Aorta (tissue), 5 donors: Measurements from ENCODE around the gene DAPK3. TPM values are rescaled to one million over a fixed set of nuclear protein-coding genes. Genes with fewer than 3 reads are reported as not detected.

Experiments
- ATAC-seq: fragments of 200-7000 bp; cut with Tn5 transposase; one replicate; pipeline ENCODE4 v1.9.1; 2022; ENCODE audit warnings: moderate library complexity; ENCODE audit not compliant: low FRiP score
- DNase-seq, 2 donors: peaks; one replicate each; pipeline ENCODE4 v3.0.0-alpha.2; 2020
- H3K27ac ChIP-seq, 2 donors: one replicate each; pipeline ENCODE4 v1.5.1; 2013; ENCODE audit warnings: low read length in 2 of 2, mild to moderate bottlenecking in 2 of 2, moderate library complexity in 2 of 2, control low read depth in 1 of 2, inconsistent platforms in 1 of 2, low read depth in 1 of 2
- H3K27me3 ChIP-seq, 2 donors: one replicate each; pipeline ENCODE4 v1.6.1; 2013; ENCODE audit warnings: control low read depth in 1 of 2, low read length in 1 of 2, mild to moderate bottlenecking in 1 of 2, moderate library complexity in 1 of 2; ENCODE audit not compliant: insufficient read depth in 2 of 2, control insufficient read depth in 1 of 2
- H3K36me3 ChIP-seq, 2 donors: one replicate each; pipeline ENCODE4 v1.6.1; 2013; ENCODE audit warnings: control low read depth in 1 of 2, low read length in 1 of 2, mild to moderate bottlenecking in 1 of 2; ENCODE audit not compliant: insufficient read depth in 2 of 2, control insufficient read depth in 1 of 2
- H3K4me1 ChIP-seq, 2 donors: one replicate each; pipeline ENCODE4 v1.6.1; 2013; ENCODE audit warnings: low read length in 2 of 2, control low read depth in 1 of 2, mild to moderate bottlenecking in 1 of 2, moderate library complexity in 1 of 2; ENCODE audit not compliant: insufficient read depth in 2 of 2, control insufficient read depth in 1 of 2
- H3K4me3 ChIP-seq, 2 donors: one replicate each; pipeline ENCODE4 v1.5.1; 2013; ENCODE audit warnings: low read length in 2 of 2, control low read depth in 1 of 2, mild to moderate bottlenecking in 1 of 2
- H3K9me3 ChIP-seq: one replicate; pipeline ENCODE4 v1.6.1; 2013; ENCODE audit warnings: mild to moderate bottlenecking, low read length; ENCODE audit not compliant: control insufficient read depth
- WGBS, 2 donors: extraction: QIAGEN DNeasy Blood & Tissue Kit; methylation state at CpG; one replicate each; pipeline ENCODE4 v1.1.7; 2013; 5-methylcytosine and 5-hydroxymethylcytosine counted together
- intact Hi-C, 2 donors: fragments of 100-400 bp; cut with DNase I; formaldehyde crosslinking; loops; one replicate each; pipeline versions ENCODE4 v1.14.2 to v1.15.0; 2022
- polyA plus RNA-seq, 2 donors: library from polyadenylated mRNA; stranded (reverse); fragments of 200-250 nt; gene quantifications; one replicate each; pipeline ENCODE4 v1.2.3, GENCODE V29; 2013
- total RNA-seq, 2 donors: library from RNA; stranded (reverse); fragmentation: NEBNext Ultra II Directional; extraction: Animal tissue kit (Norgen Biotek cat#: 25700); gene quantifications; one replicate each; pipeline ENCODE4 v1.2.1, GENCODE V29; 2021
- donor health status: healthy with polysubstance abuse.
- donor health status: Bipolar disorder and iron deficiency.
- donor health status: DM: no; HTN: no; CAD: no.
- donor health status: DM: no; HTN: no; CAD: no.
- donor health status: DM: yes; HTN: yes; CAD: no.

DAPK3 gene
- total and polyA plus RNA-seq, 4 donors = 78.0 to 197 (median 132) TPM

DNA sequence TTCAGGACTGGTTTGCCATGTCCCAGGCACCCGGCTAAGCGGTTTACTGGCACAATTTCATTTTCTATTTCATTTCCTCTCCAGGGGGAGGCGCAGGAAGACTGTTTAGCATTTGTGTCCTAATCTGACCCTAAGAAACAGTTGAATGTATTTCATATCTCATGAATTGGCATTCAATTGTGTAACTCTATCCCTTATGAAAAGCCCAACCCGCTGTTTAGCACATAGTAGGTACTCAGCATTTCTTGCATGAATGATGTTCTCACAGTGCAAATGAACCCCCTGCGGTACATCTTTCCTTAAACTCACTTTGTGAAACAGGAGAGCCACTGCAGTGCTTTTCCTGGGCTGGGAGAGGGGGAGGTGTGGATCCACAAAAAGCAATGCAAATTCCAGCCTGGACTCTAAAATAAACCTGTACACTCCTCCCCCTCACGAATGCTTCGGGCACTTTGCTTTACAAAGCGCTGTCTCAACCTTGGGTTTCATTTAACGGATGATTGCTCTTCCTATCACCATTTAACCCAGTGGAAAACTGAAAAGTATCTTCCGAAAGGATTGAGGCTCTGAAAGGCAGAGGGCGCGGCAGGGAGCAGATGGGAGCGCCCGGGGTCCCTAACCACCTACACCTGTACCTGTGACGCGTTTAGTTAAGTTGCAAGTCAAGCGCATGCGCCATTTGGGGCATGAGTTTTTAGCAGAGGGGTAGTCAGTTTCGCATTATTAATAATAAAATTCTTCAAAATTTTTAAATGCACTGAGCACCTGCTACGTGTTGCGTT, 15.6 kb upstream of the DAPK3 start:
- intact Hi-C loops = loop anchor here (5.0 kb wide), 3 partner anchors 196 to 224 kb away; partner anchors contain the start of genes ANKRD24 (in 1 of the 2), APBA3 (in 1 of the 2), MRPL54 (in 1 of the 2) and SIRT6 (in 1 of the 2)
- H3K9me3 ChIP-seq = no peaks in the 10 kb centered on the region
- peak in 1 of 2 donors; percentile 47 for DNase-seq
- H3K4me3 ChIP-seq = peak overlapping the region in 1 of 2 donors; percentile 8
- H3K4me1 ChIP-seq = peaks cover 0 to 5% of the 10 kb centered on the region in 2 donors
- ATAC-seq = peak; percentile 69
- no peaks in the 10 kb centered on the region for H3K27me3 ChIP-seq
- WGBS, 2 donors = 2 to 3% methylated on average over 21 of the region's 21 CpGs
- H3K36me3 ChIP-seq = peaks cover 0 to 11% of the 10 kb centered on the region in 2 donors
- peak overlapping the region in 1 of 2 donors; percentile 66 for H3K27ac ChIP-seq

DNA sequence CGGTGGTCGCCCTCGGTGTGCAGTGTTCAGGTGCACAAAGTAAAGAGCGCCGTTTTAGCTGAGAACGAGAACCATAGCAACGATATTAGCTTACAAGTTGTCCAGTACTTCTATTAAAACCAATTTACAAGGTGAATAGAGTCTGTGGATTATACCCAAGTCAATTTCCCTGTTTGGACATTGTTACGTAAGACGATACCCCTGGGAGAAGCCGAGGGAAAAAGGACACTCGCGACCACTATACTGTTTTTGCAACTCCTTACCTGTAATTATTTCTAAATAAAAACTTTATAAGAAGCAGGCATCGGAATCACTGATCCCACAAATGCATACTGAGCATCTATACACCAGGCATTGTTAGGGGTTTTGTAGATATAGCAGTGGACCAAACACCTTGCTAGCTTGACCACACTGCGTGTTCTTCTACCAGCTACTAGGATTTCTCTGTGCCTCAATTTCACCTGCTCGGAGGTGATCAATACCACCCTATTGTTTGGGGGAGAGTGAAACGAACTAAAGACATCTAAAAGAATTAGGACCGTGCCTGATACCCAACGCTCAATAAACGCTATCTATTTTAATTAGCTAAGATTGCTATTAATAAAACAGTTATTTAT, 14.9 kb upstream of the DAPK3 start:
- no peak for ATAC-seq
- Histone ChIP-seq H3K4me3 (no peak overlapping the region), H3K27me3 (no peaks in the 10 kb centered on the region), H3K27ac (no peak overlapping the region), H3K9me3 (no peaks in the 10 kb centered on the region), H3K36me3 (peaks cover 4 to 17% of the 10 kb centered on the region in 2 donors), H3K4me1 (peaks cover 0 to 5% of the 10 kb centered on the region in 2 donors)
- WGBS, 2 donors = 2 to 3% methylated on average over 19 of the region's 19 CpGs
- intact Hi-C loops = loop anchor here (1.0 to 5.0 kb wide), 4 partner anchors 14 to 223 kb away; partner anchors contain the start of genes ANKRD24 (in 1 of the 2), APBA3 (in 1 of the 2), DAPK3 (in 1 of the 2) and MRPL54 (in 1 of the 2)
- DNase-seq = no peak

DNA sequence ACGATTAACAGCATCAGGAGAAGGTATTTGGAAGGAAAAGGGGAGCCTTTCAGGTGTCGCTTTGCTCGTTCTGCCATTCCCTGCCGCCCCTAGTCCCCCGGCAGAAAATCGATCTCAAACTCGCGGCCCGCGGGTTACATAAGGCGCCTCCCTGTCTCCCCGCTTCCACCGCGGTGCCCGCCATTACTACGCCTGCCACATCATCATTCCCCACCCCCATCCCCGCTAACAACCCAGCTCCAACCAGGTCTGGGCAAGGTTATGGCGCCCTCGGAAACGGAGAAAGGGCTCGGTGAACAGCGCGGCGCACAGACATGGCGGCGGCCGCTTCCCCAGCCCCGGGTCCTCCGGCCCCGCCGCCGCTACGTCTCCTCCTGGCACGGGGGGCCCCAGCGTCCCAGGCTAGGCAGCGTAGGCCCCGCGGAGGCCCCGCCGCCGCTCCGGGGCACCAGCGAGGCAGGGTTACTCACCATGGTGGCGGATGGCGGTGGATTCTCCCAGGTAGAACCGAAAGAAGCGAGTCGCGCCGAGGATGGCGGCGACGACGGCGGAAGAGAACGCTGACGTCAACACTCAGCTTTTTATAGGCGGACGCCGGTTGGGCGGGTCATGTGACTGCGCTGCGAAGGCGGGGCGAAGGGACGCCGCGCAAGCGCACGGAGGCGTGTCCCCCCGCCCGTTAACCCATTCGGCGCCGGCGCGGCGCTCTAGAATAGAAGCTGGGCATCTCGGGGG, 14.2 kb upstream of the DAPK3 start, which contains the start of gene EEF2:
Gene EEF2 (minus strand): TSS at position 556 of the 735 bp plus-strand sequence. CDS start 83 bp downstream, at position 473.
- ATAC-seq = peak; percentile 92
- intact Hi-C loops = loop anchor here (1.0 to 5.0 kb wide), 4 partner anchors 14 to 223 kb away; partner anchors contain the start of genes ANKRD24 (in 1 of the 2), APBA3 (in 1 of the 2), DAPK3 (in 1 of the 2) and MRPL54 (in 1 of the 2)
- peak; percentile 92 to 96 for DNase-seq
- no peaks in the 10 kb centered on the region for H3K9me3 ChIP-seq
- H3K27ac ChIP-seq = peak within 1 kb of the TSS; percentile 45 to 81
- no peaks in the 10 kb centered on the region for H3K27me3 ChIP-seq
- peak within 1 kb of the TSS; percentile 68 to 79 for H3K4me3 ChIP-seq
- peaks cover 0 to 5% of the 10 kb centered on the region in 2 donors for H3K4me1 ChIP-seq
- H3K36me3 ChIP-seq = peaks cover 8 to 20% of the 10 kb centered on the region in 2 donors
- WGBS, 2 donors = 1% methylated on average over 76 to 80 of the region's 80 CpGs

DNA sequence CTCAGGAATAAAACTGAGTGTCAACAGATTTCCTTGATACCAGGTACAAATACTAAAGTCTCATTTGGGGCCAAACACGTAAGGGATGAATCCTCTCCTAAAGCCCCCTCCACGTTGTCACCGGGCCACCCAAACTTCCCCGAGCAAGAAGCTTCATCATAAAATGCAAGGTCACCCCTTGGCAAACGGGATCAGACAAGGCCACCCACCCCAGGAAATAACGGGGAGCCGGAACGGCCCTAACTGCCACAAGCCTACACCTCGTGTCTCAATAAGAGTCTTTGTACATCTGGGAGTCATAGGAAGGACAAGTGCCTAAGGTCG, 13.6 kb upstream of the DAPK3 start:
- DNase-seq (peak in 1 of 2 donors; percentile 52), ATAC-seq (no peak)
- Histone ChIP-seq H3K4me3 (peak overlapping the region; percentile 68 to 79), H3K9me3 (no peaks in the 10 kb centered on the region), H3K36me3 (peaks cover 8 to 25% of the 10 kb centered on the region in 2 donors), H3K27ac (peak overlapping the region in 1 of 2 donors; percentile 81), H3K27me3 (no peaks in the 10 kb centered on the region), H3K4me1 (peaks cover 0 to 5% of the 10 kb centered on the region in 2 donors)
- intact Hi-C loops = no loop called here
- WGBS, 2 donors = 1% methylated on average over 10 of the region's 10 CpGs

DNA sequence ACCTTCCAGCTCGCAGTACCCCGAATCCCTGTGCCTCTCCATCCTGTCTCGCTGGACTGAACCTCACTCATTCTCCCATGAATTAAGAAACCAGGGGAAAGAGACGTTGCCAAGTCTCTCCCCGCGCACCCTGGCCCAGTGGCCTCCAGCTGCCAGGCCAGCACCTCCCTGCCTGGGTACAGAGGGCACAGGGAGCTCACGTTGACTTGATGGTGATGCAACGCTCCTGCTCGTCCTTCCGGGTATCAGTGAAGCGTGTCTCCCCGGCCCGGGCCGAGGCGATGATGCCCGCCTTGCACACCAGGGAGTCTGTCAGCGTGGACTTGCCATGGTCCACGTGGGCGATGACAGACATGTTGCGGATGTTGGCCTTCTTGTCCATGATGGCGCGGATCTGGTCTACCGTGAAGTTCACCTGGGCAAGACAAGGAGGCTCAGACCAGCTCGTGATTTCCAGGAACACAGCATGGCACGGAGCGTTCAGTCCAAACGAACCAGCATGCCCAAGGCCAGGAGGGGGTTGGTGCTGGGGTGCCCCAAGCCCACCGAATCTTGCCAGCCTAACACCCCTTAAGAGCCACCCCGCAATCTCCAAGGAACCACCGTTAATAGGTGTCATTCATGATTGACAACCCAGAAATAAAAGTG, 13.2 kb upstream of the DAPK3 start:
- Histone ChIP-seq H3K9me3 (no peaks in the 10 kb centered on the region), H3K36me3 (peaks cover 8 to 29% of the 10 kb centered on the region in 2 donors), H3K27me3 (no peaks in the 10 kb centered on the region), H3K4me1 (peaks cover 0 to 5% of the 10 kb centered on the region in 2 donors), H3K27ac (peak overlapping the region in 1 of 2 donors; percentile 1), H3K4me3 (peak overlapping the region; percentile 68 to 79)
- DNase-seq (peak in 1 of 2 donors; percentile 60), ATAC-seq (no peak)
- intact Hi-C loops = no loop called here
- 17 to 18% methylated on average over 30 of the region's 30 CpGs for WGBS, 2 donors

DNA sequence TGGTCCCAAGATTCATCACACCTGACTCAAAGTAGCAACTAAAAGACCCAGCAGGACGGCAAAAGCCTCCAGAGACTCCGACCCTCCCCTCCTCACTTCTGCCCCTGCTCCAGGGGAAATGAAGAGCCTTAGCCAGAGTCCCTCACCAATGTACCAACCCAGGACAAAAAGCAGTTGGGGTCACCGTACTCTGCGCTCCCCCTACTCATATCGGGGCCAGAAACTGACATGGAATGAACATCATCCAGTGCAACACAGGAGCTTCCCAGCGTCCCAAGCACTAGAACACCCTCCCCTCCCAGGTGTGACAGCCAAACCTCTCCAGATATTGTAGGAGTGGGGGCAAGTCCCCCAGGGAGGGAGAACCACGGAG, 12.6 kb upstream of the DAPK3 start:
- Histone ChIP-seq H3K4me3 (no peak overlapping the region), H3K27me3 (no peaks in the 10 kb centered on the region), H3K4me1 (peaks cover 0 to 5% of the 10 kb centered on the region in 2 donors), H3K36me3 (peaks cover 8 to 29% of the 10 kb centered on the region in 2 donors), H3K9me3 (no peaks in the 10 kb centered on the region), H3K27ac (no peak overlapping the region)
- DNase-seq (peak in 1 of 2 donors; percentile 28), ATAC-seq (no peak)
- 61 to 75% methylated on average over 7 of the region's 7 CpGs for WGBS, 2 donors
- intact Hi-C loops = no loop called here

DNA sequence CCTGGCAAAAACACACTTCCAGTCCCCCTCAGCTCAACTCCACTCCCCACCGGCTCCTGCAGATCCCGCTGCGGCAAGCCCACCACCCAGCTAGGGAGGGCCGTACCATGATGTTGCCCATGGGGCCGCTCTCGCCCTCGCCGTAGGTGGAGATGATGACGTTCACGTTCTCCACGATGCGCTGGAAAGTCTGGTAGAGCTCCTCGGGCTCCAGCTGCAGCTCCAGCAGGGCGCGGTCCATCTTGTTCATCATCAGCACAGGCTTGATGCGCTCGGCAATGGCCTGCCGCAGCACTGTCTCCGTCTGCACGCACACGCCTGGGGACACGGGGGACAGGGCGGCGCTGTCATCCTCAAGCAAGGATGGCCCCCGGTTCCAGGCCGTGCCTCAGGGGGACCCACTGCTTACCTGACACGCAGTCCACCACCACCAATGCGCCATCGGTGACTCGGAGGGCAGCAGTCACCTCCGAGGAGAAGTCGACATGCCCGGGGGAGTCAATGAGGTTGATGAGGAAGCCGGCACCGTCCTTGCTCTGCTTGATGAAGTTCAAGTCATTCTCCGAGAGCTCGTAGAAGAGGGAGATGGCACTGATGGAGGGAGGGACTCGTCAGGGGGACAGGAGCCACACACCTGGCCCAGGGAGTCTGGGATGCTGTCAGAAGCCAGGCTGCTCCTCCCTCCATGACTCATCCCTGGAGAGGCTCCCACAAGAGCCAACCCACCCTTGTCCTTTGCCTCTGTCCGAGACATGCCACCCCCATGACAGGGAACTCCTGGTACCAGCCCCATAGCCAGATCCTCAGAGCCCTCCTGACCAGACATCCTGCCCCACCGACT, 12.0 kb upstream of the DAPK3 start:
- Histone ChIP-seq H3K4me3 (no peak overlapping the region), H3K27ac (no peak overlapping the region), H3K4me1 (peaks cover 0 to 5% of the 10 kb centered on the region in 2 donors), H3K36me3 (peaks cover 8 to 34% of the 10 kb centered on the region in 2 donors), H3K27me3 (no peaks in the 10 kb centered on the region), H3K9me3 (no peaks in the 10 kb centered on the region)
- DNase-seq (peak in 1 of 2 donors; percentile 55), ATAC-seq (no peak)
- WGBS, 2 donors = 82 to 85% methylated on average over 40 of the region's 40 CpGs
- intact Hi-C loops = no loop called here
